Neural progenitor cell (in vitro differentiated cells): ENCODE results near the gene RABGAP1. TPM values are rescaled to one million over a fixed set of nuclear protein-coding genes. Genes with fewer than 3 reads are reported as not detected.

Experiments used
- DNase-seq: peaks from one replicate; pipeline ENCODE4 v3.0.0-alpha.2; 2016; ENCODE audit warnings: low spot score
- H2AFZ ChIP-seq: fragments of 200-600 bp; sonication (generic); replicated peaks from 2 replicates; pipeline ENCODE4 v1.6.1; 2016; ENCODE audit warnings: antibody characterized with exemption
- H3F3A ChIP-seq: fragments of 200-600 bp; sonication (generic); 2 replicates; pipeline ENCODE4 v1.6.1; 2016; ENCODE audit warnings: antibody characterized with exemption, low read depth
- H3K27ac ChIP-seq: fragments of 200-600 bp; sonication (generic); 2 replicates; pipeline ENCODE4 v1.5.1; 2016; ENCODE audit warnings: mild to moderate bottlenecking
- H3K27me3 ChIP-seq: fragments of 200-600 bp; sonication (generic); 2 replicates; pipeline ENCODE4 v1.6.1; 2016; ENCODE audit warnings: mild to moderate bottlenecking, moderate library complexity
- H3K36me3 ChIP-seq: fragments of 200-600 bp; sonication (generic); 2 replicates; pipeline ENCODE4 v1.5.1; 2016
- H3K4me1 ChIP-seq: fragments of 200-600 bp; sonication (generic); 2 replicates; pipeline ENCODE4 v1.6.1; 2016; ENCODE audit warnings: mixed run types
- H3K4me2 ChIP-seq: fragments of 200-600 bp; sonication (generic); 2 replicates; pipeline ENCODE4 v1.6.1; 2016
- H3K4me3 ChIP-seq: fragments of 200-600 bp; sonication (generic); 2 replicates; pipeline ENCODE4 v1.5.1; 2016
- H3K79me2 ChIP-seq: fragments of 200-600 bp; sonication (generic); 2 replicates; pipeline ENCODE4 v1.6.1; 2016; ENCODE audit warnings: low read depth
- H3K9ac ChIP-seq: fragments of 200-600 bp; sonication (generic); 2 replicates; pipeline ENCODE4 v1.6.1; 2016
- H3K9me3 ChIP-seq: fragments of 200-600 bp; sonication (generic); 2 replicates; pipeline ENCODE4 v1.5.1; 2016; ENCODE audit warnings: low read depth
- H4K20me1 ChIP-seq: fragments of 200-600 bp; sonication (generic); 2 replicates; pipeline ENCODE4 v1.6.1; 2016; ENCODE audit warnings: low read depth
- H3K27ac Mint-ChIP-seq: 3 replicates; pipeline ENCODE4 v1.8.0; 2021; ENCODE audit warnings: mixed read lengths
- H3K27me3 Mint-ChIP-seq: 2 replicates; pipeline ENCODE4 v1.8.0; 2022; ENCODE audit warnings: low read depth, mild to moderate bottlenecking, inconsistent platforms, moderate library complexity, mixed read lengths; ENCODE audit not compliant: insufficient read depth
- H3K36me3 Mint-ChIP-seq: 3 replicates; pipeline ENCODE4 v1.8.0; 2021; ENCODE audit warnings: mixed read lengths
- H3K4me1 Mint-ChIP-seq: 3 replicates; pipeline ENCODE4 v1.8.0; 2021; ENCODE audit warnings: mixed read lengths
- H3K4me3 Mint-ChIP-seq: 3 replicates; pipeline ENCODE4 v1.8.0; 2021; ENCODE audit warnings: mild to moderate bottlenecking, moderate library complexity, mixed read lengths
- H3K9me3 Mint-ChIP-seq: 3 replicates; pipeline ENCODE4 v1.8.0; 2020; ENCODE audit warnings: mixed read lengths
- CTCF ChIP-seq: fragments of 200-600 bp; sonication (generic); IDR thresholded peaks from 2 replicates; pipeline ENCODE4 v1.5.1; 2017; ENCODE audit warnings: antibody characterized with exemption, mild to moderate bottlenecking
- EZH2 ChIP-seq: fragments of 200-600 bp; sonication (generic); IDR thresholded peaks from 2 replicates; pipeline ENCODE4 v1.6.1; 2017; ENCODE audit warnings: antibody characterized with exemption, mild to moderate bottlenecking, moderate library complexity
- EZH2phosphoT487 ChIP-seq: fragments of 200-600 bp; sonication (generic); IDR thresholded peaks from 2 replicates; pipeline ENCODE4 v1.6.1; 2017; ENCODE audit warnings: antibody characterized with exemption
- total RNA-seq: library from RNA; depleted of rRNA; stranded (reverse); fragments of >200 nt; gene quantifications from 2 replicates; pipeline ENCODE4 v1.2.3, GENCODE V29; 2015; ENCODE audit warnings: low replicate concordance

RABGAP1 gene
- total RNA-seq, 1 donor from 2014 or later: 55.2 TPM

DNA sequence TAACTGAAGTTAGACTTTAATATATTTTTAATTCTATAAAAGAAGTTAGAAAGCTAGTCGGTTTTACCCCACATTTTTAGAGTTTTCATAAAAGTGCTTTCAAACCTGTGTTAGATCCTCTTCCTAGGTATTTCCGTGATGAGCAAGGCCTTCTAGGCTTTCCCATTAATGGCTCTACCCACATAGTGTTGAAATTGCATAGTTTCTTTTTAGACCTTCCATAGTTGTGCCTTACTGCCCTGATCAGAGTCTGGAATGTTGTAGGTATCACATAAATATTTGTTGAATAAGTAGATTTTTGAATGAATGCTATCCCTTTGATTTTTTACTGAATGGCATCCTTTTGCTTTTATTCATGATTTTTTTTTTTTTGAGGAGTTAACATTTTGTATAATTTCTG lies 47.3 kb downstream of the RABGAP1 start:
- no peak overlapping the region for H3K27ac Mint-ChIP-seq
- peaks cover 12% of the 10 kb centered on the region for H3F3A ChIP-seq
- no peaks in the 10 kb centered on the region for H3K4me1 ChIP-seq
- no peak overlapping the region for H3K4me3 Mint-ChIP-seq
- H3K27ac ChIP-seq: no peak overlapping the region
- no peaks in the 10 kb centered on the region for H3K9me3 ChIP-seq
- H3K27me3 Mint-ChIP-seq: no peaks in the 10 kb centered on the region
- H3K9me3 Mint-ChIP-seq: no peaks in the 10 kb centered on the region
- H4K20me1 ChIP-seq: no peaks in the 10 kb centered on the region
- H3K36me3 Mint-ChIP-seq: peaks cover 3% of the 10 kb centered on the region
- H2AFZ ChIP-seq: no peak overlapping the region
- no peaks in the 10 kb centered on the region for H3K27me3 ChIP-seq
- H3K79me2 ChIP-seq: peaks cover 8% of the 10 kb centered on the region
- H3K4me1 Mint-ChIP-seq: no peaks in the 10 kb centered on the region
- H3K4me3 ChIP-seq: no peak overlapping the region
- no peak overlapping the region for H3K4me2 ChIP-seq
- no peak for TF ChIP-seq EZH2
- DNase-seq: no peak
- H3K36me3 ChIP-seq: peaks cover 11% of the 10 kb centered on the region
- H3K9ac ChIP-seq: no peak overlapping the region

- TF ChIP-seq CTCF (no peak), EZH2phosphoT487 (no peak), EZH2 (no peak)
- H3K4me1 ChIP-seq: no peaks in the 10 kb centered on the region
- H3K4me2 ChIP-seq: no peak overlapping the region
- no peaks in the 10 kb centered on the region for H3K27me3 ChIP-seq
- H3K36me3 ChIP-seq: peaks cover 8% of the 10 kb centered on the region
- H2AFZ ChIP-seq: no peak overlapping the region
- Mint-ChIP-seq H3K4me3 (no peak overlapping the region), H3K36me3 (peaks cover 3% of the 10 kb centered on the region), H3K9me3 (no peaks in the 10 kb centered on the region), H3K27me3 (no peaks in the 10 kb centered on the region), H3K4me1 (no peaks in the 10 kb centered on the region), H3K27ac (no peak overlapping the region)
- H3K4me3 ChIP-seq: no peak overlapping the region
- H3F3A ChIP-seq: peaks cover 12% of the 10 kb centered on the region
- H3K9me3 ChIP-seq: no peaks in the 10 kb centered on the region
- no peak for DNase-seq
- no peaks in the 10 kb centered on the region for H4K20me1 ChIP-seq
- peaks cover under 1% of the 10 kb centered on the region for H3K79me2 ChIP-seq
- H3K27ac ChIP-seq: no peak overlapping the region
- no peak overlapping the region for H3K9ac ChIP-seq
Measured at GRCh38 chr9:122988920-122989621, 48.3 kb downstream of the RABGAP1 start.

- Histone ChIP-seq H3K27me3 (no peaks in the 10 kb centered on the region), H3K9me3 (no peaks in the 10 kb centered on the region), H3K27ac (no peak overlapping the region), H3K4me3 (no peak overlapping the region), H3K4me1 (no peaks in the 10 kb centered on the region), H3K9ac (no peak overlapping the region), H2AFZ (no peak overlapping the region), H3K4me2 (no peak overlapping the region), H3K36me3 (peaks cover 8% of the 10 kb centered on the region), H3F3A (peaks cover 12% of the 10 kb centered on the region), H4K20me1 (no peaks in the 10 kb centered on the region), H3K79me2 (no peaks in the 10 kb centered on the region)
- TF ChIP-seq EZH2: no peak
- no peak for TF ChIP-seq EZH2phosphoT487
- TF ChIP-seq CTCF: peak; percentile 57
- Mint-ChIP-seq H3K27ac (no peak overlapping the region), H3K36me3 (peaks cover 3% of the 10 kb centered on the region), H3K4me1 (no peaks in the 10 kb centered on the region), H3K9me3 (no peaks in the 10 kb centered on the region), H3K27me3 (no peaks in the 10 kb centered on the region), H3K4me3 (no peak overlapping the region)
- DNase-seq: peak; percentile 5
Measured at GRCh38 chr9:122991370-122991830, 50.6 kb downstream of the RABGAP1 start.

- TF ChIP-seq EZH2phosphoT487 (no peak), EZH2 (no peak), CTCF (no peak)
- H3K36me3 ChIP-seq: peaks cover 37% of the 10 kb centered on the region
Measured at GRCh38 chr9:122996586-122996985, 55.8 kb downstream of the RABGAP1 start.

More at GRCh38 chr9:122996586-122996985, 55.8 kb downstream of the RABGAP1 start:
- no peaks in the 10 kb centered on the region for H3K27me3 ChIP-seq
- Mint-ChIP-seq H3K4me1 (peaks cover 8% of the 10 kb centered on the region), H3K36me3 (peaks cover 19% of the 10 kb centered on the region), H3K4me3 (no peak overlapping the region), H3K9me3 (no peaks in the 10 kb centered on the region), H3K27ac (no peak overlapping the region), H3K27me3 (no peaks in the 10 kb centered on the region)
- no peaks in the 10 kb centered on the region for H4K20me1 ChIP-seq
- no peaks in the 10 kb centered on the region for H3K9me3 ChIP-seq
- H2AFZ ChIP-seq: no peak overlapping the region
- no peak for DNase-seq
- H3K9ac ChIP-seq: no peak overlapping the region
- H3K79me2 ChIP-seq: no peaks in the 10 kb centered on the region
- H3F3A ChIP-seq: peaks cover 6% of the 10 kb centered on the region
- no peaks in the 10 kb centered on the region for H3K4me1 ChIP-seq
- no peak overlapping the region for H3K4me2 ChIP-seq
- no peak overlapping the region for H3K27ac ChIP-seq
- H3K4me3 ChIP-seq: no peak overlapping the region
